SK-N-MC (cell line): ENCODE results near the gene SGCE.

Experiments used
- EZH2 ChIP-seq: fragments of 200-600 bp; sonication (generic); IDR thresholded peaks from one replicate; pipeline ENCODE4 v1.6.1; 2017; ENCODE audit warnings: antibody characterized with exemption
- FOXP2 ChIP-seq: optimal IDR thresholded peaks from 2 replicates; pipeline ENCODE3; 2011; ENCODE audit warnings: mild to moderate bottlenecking, moderate library complexity; ENCODE audit not compliant: insufficient read depth; ENCODE audit errors: extremely low read length, control extremely low read depth
- POLR2AphosphoS5 ChIP-seq: IDR thresholded peaks from 2 replicates; pipeline ENCODE4 v1.6.1; 2012; ENCODE audit warnings: mild to moderate bottlenecking, low read depth, low read length, borderline replicate concordance

DNA sequence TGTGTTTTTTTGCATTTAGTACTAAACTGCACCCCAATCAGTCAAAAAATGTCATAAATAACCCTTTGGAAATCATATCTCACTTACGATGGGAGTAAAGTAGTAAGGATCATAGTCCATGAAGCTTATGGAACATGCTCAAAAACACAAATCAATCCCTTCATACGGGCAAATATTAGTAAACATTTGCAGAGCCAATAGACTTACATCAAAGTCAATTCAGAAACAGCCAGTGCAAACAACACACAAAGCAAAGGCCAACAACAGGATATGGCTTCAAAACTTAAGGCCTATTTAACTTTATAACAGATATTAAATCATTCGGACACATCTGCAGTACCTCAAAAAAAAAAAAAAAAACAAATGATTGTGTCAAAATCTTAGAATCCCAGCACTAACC is 32.1 kb downstream of the SGCE start:
- TF ChIP-seq POLR2AphosphoS5 (no peak), EZH2 (no peak), FOXP2 (no peak)
